Stimulated activated CD4-positive, alpha-beta T cell treated with anti-CD3 and anti-CD28 coated beads, Interleukin-4, amount 100 ng/mL, for 4 hours (primary cell): ENCODE data around the gene VCY1B.
"Not testable (repeated sequence)": the region's sequence is repeated elsewhere in the genome, so short reads cannot be mapped to it uniquely, and the experiment has no call there.

Experiments used
- DNase-seq, 2 experiments: peaks; one replicate each; pipeline ENCODE4 v3.0.0-alpha.2; 2020

VCY1B gene

GRCh38 chrY:14055927-14056326 is at the start of gene VCY1B:
VCY1B (plus strand) TSS chrY:14056227; CDS start chrY:14056290, 63 bp downstream.
- DNase-seq = not testable (repeated sequence)

DNA sequence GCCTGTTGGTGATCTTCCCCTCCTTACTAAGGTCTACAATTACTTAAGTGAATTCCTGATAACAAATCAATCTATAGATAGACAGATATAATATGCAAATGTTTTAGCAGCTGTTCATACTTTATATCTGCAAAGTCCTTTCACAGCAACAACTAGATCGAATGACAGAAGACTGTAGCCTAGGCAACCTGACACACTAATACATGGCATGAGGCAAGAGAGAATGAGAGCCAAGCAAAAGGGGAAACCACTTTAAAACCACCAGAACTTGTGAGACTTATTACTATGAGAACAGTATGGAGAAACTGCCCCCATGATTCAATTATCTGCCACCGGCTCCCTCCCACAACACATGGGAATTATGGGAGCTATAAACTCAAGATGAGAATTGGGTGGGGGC is 44.1 kb upstream of the VCY1B start:
- not testable (repeated sequence) for DNase-seq

DNA sequence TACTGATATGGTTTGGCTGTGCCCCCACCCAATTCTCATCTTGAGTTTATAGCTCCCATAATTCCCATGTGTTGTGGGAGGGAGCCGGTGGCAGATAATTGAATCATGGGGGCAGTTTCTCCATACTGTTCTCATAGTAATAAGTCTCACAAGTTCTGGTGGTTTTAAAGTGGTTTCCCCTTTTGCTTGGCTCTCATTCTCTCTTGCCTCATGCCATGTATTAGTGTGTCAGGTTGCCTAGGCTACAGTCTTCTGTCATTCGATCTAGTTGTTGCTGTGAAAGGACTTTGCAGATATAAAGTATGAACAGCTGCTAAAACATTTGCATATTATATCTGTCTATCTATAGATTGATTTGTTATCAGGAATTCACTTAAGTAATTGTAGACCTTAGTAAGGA is 25.6 kb upstream of the VCY1B start:
- DNase-seq = not testable (repeated sequence)

- DNase-seq = no peak
Measured at GRCh38 chrY:14085877-14086276, 29.9 kb downstream of the VCY1B start.
